CD4-positive, alpha-beta T cell treated with Interferon gamma for 1 hour (primary cell): ENCODE data around the gene SOHLH2.

Experiments used
- DNase-seq: peaks from one replicate; pipeline ENCODE4 v3.0.0-alpha.2; 2020

Gene SOHLH2, protein sequence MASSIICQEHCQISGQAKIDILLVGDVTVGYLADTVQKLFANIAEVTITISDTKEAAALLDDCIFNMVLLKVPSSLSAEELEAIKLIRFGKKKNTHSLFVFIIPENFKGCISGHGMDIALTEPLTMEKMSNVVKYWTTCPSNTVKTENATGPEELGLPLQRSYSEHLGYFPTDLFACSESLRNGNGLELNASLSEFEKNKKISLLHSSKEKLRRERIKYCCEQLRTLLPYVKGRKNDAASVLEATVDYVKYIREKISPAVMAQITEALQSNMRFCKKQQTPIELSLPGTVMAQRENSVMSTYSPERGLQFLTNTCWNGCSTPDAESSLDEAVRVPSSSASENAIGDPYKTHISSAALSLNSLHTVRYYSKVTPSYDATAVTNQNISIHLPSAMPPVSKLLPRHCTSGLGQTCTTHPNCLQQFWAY

DNA sequence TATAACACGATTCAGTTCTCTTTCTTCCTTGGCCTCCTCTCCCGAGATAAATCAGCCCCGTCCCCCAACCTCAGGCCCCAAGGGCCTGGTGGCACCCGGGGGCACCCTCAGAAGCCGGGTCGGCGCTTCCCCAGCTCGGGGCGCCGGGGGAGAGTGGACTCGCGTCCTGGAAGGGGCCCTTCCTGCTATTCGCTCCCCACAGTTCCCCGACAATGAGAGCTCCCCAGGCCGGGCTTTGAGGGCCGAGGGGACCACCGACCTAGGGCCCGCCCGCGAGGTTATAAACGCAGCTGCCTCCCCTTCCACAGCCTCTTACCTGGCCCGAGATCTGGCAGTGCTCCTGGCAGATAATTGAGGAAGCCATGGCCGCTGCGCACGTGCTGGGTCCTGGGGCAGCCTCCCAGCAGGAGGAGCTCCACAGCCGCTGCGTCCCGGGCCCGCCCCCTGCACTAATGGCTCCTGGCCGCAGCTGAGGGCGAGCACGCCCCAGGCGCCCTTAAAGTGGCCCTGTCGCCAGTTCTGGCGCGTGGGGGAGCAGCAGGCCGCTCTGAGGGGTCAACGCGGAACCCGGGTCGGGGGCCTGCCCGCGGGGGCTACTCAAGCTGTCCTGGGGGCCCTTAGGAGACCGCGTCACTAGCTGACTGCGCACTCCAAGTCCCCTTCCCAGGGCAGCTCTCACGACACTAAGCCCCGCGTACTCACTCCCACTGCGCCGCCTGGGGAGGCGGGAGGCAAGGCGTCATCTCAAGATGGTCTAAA lies at the start of gene SOHLH2:
Gene SOHLH2 (minus strand): TSS at position 394 of the 759 bp plus-strand sequence. CDS start 30 bp downstream, at position 364.
- no peak for DNase-seq

DNA sequence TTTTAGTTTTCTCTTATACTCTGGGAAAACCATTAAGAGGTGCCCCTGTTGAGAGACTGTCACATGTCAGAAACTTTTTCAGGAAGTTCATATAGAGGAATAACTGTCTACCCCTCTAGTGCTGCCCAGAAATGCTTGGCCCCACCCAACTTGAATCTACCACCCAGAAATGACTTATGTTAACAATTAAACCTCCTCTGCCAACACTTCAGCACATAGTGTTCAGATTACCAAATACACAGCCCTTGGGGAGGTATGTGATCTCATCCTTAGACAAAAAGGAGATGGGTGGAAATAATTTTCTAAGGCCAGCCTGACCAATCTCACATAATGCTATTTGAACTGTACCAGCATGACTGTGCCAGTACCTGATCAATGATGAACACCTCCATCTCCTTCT lies 47.6 kb upstream of the SOHLH2 start:
- no peak for DNase-seq

DNA sequence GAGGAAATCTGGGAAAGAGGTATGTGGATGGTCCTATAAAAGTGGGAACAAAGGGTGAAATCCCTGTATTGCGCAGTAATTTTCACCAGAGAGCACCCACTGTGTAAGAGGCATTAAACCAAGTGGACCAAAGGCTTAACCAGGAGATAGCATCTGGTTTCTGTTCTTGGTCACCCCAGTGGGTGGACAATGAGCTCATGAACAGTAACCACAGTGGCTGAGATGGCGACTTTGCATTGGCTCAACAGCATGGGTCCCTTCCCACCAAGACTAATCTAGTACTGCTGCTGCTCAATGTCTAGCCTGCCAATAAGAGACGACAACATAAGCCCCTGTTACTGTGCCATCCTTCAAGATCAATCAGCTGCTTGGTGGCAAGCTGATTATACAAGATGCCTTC lies 46.7 kb upstream of the SOHLH2 start:
- DNase-seq, result no peak

GRCh38 chr13:36259361-36260137 lies 45.2 kb upstream of the SOHLH2 start:
- DNase-seq, result no peak

DNA sequence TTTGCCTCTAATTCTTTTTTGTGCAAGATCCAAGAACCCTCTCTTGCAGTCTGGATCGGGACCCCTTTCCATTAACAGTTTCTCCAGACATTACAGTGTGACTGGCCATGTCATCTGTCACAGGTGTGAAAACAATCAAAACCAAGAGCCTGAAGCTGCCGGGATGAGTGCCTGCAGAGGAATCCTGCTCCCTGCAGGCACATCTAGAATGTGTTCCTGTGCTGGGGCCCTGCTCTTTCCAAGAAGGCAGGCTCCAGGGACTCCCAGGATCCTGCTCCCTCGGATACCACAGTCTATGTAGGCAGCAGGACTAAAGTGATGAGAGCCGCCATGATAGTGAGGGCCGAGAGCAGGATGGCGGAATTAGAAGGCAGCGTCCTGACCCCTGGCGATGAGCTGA lies 44.5 kb upstream of the SOHLH2 start:
- no peak for DNase-seq

DNA sequence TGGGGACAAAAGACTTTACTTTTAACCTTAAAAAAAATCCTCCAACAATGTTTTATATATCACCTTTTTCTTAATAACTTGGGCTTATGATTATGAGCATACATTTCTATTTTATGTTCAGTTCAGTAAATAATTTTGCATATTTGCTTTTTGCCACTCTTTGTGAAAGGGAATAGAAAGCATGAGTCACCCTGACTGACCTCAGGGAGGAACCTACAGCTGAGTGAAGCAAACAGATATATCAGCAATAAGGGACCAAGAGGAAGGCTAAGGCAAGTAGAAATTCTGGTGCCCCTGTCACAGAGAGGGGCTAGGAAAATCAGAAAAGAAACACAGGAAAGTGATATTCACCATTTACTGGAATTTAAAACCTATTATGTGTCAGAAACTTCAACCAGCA lies 37.2 kb upstream of the SOHLH2 start:
- DNase-seq, result no peak

GRCh38 chr13:36251017-36251416 lies 36.7 kb upstream of the SOHLH2 start:
- DNase-seq, result no peak

DNA sequence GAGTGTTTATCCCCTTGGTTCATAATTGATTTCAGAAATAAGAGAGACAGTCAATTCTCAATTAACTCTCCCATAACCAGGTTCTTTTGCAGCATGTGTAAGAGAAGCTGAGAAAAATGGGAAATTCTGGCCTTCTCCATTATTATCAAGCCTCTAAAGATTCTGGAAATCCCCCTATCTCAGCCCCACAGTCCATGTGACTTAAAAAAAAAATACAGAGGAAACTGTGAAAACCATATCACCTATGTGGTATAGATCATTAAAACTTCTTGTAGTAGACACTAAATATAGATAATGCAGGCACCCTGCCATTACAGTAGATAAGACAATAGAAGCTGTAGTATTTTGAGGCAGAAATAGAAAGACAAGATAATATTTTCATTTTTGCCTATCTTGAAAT lies 34.3 kb upstream of the SOHLH2 start:
- no peak for DNase-seq

- no peak for DNase-seq
Observed at GRCh38 chr13:36244990-36245389, 30.6 kb upstream of the SOHLH2 start.

- DNase-seq, result no peak
Observed at GRCh38 chr13:36244073-36244472, 29.7 kb upstream of the SOHLH2 start.

GRCh38 chr13:36242761-36243160 lies 28.4 kb upstream of the SOHLH2 start:
- no peak for DNase-seq

- DNase-seq, result no peak
Observed at GRCh38 chr13:36231236-36231635, 16.9 kb upstream of the SOHLH2 start.

- DNase-seq, result no peak
Observed at GRCh38 chr13:36224730-36225129, 10.4 kb upstream of the SOHLH2 start.

GRCh38 chr13:36219883-36220282 lies 5.5 kb upstream of the SOHLH2 start:
- no peak for DNase-seq

- DNase-seq, result no peak
Observed at GRCh38 chr13:36217456-36217855, 3.1 kb upstream of the SOHLH2 start.

GRCh38 chr13:36212789-36213188 lies 1.6 kb downstream of the SOHLH2 start:
- DNase-seq, result no peak

DNA sequence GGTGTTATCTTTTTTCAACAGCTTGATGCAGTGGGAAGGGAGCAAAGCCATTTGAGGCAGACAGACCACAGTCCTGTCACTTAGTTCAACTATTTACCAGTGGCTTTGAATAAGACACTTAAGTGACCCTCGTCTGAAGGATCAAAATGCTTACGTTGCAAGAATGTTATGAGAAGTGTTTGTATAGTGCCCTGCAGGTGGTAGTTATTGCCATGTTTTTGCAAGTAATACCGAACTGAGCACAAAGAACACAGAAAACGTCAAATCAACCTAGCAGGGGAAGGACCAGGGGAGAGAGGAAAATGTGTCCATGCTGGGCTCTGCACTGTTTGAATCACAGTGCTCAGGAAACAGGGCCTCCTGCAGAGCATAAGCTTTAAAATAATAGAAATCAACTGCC lies 2.8 kb downstream of the SOHLH2 start:
- DNase-seq, result no peak

DNA sequence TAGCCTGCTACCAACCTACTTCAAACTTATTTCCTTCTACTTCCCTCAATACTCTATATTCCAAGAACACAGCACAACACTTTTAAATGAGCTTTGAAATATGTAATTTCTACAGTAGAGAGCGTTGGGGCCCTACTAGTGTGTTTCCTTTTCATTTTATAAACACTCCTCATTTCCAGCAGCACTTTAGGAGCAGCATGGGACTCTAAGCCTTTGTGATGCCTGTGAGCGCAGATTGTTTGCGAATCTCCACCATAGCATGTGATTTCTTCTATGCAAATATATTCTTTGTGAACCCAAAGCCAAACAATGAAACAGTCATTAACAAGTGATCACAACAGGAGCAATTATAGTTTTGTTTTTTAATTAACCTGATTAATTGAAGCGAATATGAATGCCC lies 3.6 kb downstream of the SOHLH2 start:
- DNase-seq, result no peak

DNA sequence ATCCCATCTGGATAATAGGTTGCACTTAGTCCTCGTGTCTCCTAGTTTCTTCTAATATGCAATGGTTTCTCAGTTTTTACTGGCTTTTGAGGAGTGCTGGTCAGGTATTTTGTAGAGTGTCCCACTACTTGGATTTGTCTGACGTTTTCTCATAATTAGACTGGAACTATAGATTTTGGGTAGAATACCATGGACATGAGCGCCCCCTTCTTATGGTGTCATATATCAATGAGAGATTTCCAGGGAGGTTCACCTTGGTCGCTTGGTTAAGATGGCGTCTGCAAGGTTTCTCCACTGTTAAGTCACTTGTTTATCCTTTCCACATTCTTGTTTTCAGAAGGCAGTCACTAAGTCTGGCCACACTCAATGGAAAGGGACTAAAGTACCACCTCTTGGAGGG lies 6.7 kb downstream of the SOHLH2 start:
- DNase-seq, result no peak

- DNase-seq, result no peak
Observed at GRCh38 chr13:36193151-36193855, 21.1 kb downstream of the SOHLH2 start.

DNA sequence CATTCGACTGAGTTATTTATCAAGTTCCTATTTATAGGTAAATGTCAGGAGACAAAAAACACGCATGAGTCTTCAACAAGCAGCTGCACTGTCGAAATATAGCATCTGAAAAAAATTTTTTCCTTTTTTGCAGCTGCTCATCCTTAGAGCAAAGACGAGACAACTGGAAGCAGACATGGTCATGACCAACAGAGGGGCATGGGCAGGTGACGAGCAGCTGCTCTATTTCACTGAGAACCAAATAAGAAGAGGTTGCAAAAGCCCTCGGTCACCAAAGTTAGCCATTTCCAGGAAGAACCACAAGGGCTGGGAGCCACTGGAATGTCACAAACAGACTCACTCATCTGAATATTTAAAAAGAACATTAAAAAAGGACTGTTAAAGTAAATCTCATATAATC lies 22.2 kb downstream of the SOHLH2 start:
- DNase-seq, result no peak

- no peak for DNase-seq
Observed at GRCh38 chr13:36190771-36191170, 23.6 kb downstream of the SOHLH2 start.

- DNase-seq, result no peak
Observed at GRCh38 chr13:36188441-36188840, 25.9 kb downstream of the SOHLH2 start.
